ENCODE data around the gene GPR171. TPM values are rescaled to one million over a fixed set of nuclear protein-coding genes. Genes with fewer than 3 reads are reported as not detected.
"Not testable (repeated sequence)": the region's sequence is repeated elsewhere in the genome, so short reads cannot be mapped to it uniquely, and the experiment has no call there.

Gene GPR171
- total RNA-seq, 2 experiments from 2014 or later = 9.7 to 16.7 TPM

- Mint-ChIP-seq H3K27ac (no peak overlapping the region), H3K27me3 (no peaks in the 10 kb centered on the region), H3K4me1 (ENCODE audit: low read depth) (peaks cover 20% of the 10 kb centered on the region), H3K9me3 (no peaks in the 10 kb centered on the region), H3K36me3 (ENCODE audit: low read depth) (no peaks in the 10 kb centered on the region), H3K4me3 (no peak overlapping the region)
- Histone ChIP-seq H3K9me3 (ENCODE audit: control insufficient read depth in 1 of 2, insufficient read depth in 1 of 2, low read length in 2 of 2) (no peaks in the 10 kb centered on the region), H3K36me3 (ENCODE audit: insufficient read depth, low read length) (no peaks in the 10 kb centered on the region), H3K4me3 (ENCODE audit: low read length) (no peak overlapping the region), H3K27me3 (ENCODE audit: control insufficient read depth in 1 of 2, insufficient read depth in 2 of 2, low read length in 2 of 2) (no peaks in the 10 kb centered on the region), H3K27ac (ENCODE audit: low read depth in 1 of 2, low read length in 2 of 2) (no peak overlapping the region), H3K4me1 (ENCODE audit: insufficient read depth, low read length) (peaks cover 7% of the 10 kb centered on the region)
- POLR2A ChIA-PET = no interaction called here
- ATAC-seq (ENCODE audit: poor library complexity) = no peak
- intact Hi-C loops (cut with DNase I, micrococcal nuclease) = no loop called here
- no peak for DNase-seq
- TF ChIP-seq, protein P1, sequence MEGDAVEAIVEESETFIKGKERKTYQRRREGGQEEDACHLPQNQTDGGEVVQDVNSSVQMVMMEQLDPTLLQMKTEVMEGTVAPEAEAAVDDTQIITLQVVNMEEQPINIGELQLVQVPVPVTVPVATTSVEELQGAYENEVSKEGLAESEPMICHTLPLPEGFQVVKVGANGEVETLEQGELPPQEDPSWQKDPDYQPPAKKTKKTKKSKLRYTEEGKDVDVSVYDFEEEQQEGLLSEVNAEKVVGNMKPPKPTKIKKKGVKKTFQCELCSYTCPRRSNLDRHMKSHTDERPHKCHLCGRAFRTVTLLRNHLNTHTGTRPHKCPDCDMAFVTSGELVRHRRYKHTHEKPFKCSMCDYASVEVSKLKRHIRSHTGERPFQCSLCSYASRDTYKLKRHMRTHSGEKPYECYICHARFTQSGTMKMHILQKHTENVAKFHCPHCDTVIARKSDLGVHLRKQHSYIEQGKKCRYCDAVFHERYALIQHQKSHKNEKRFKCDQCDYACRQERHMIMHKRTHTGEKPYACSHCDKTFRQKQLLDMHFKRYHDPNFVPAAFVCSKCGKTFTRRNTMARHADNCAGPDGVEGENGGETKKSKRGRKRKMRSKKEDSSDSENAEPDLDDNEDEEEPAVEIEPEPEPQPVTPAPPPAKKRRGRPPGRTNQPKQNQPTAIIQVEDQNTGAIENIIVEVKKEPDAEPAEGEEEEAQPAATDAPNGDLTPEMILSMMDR (IDR thresholded peaks at IDR 0.05) = no peak
- CTCF ChIA-PET = interaction anchor here (0.6 to 1.2 kb wide), 2 partner anchors 65 to 67 kb away, joined by 3 to 5 read pairs; no protein-coding TSS in a partner anchor
Observed at GRCh38 chr3:151232991-151233390, 30.0 kb upstream of the GPR171 start.

DNA sequence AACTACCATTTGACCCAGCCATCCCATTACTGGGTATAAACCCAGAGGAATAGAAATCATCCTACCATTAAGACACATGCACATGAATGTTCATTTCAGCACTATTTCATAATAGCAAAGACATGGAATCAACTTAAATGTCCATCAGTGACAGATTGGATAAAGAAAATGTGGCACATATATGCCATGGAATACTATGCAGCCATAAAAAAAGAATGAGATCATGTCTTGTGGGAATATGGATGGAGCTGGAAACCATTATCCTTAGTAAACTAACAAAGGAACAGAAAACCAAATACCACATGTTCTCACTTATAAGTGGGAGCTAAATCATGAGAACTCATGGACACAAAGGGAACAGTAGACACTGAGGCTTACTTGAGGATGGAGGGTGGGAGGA lies 29.4 kb upstream of the GPR171 start:
- CTCF ChIA-PET = interaction anchor here (1.2 kb wide), 1 partner anchor 64 kb away, joined by 5 read pairs; no protein-coding TSS in a partner anchor
- H3K27me3 Mint-ChIP-seq; H3K4me3 ChIP-seq (ENCODE audit: low read length); H3K4me3 Mint-ChIP-seq; H3K27ac Mint-ChIP-seq; H3K36me3 Mint-ChIP-seq (ENCODE audit: low read depth); ATAC-seq (ENCODE audit: poor library complexity); H3K9me3 Mint-ChIP-seq; H3K27ac ChIP-seq (ENCODE audit: low read depth in 1 of 2, low read length in 2 of 2); H3K9me3 ChIP-seq (ENCODE audit: control insufficient read depth in 1 of 2, insufficient read depth in 1 of 2, low read length in 2 of 2); H3K27me3 ChIP-seq (ENCODE audit: control insufficient read depth in 1 of 2, insufficient read depth in 2 of 2, low read length in 2 of 2); intact Hi-C loops (cut with DNase I, micrococcal nuclease); H3K36me3 ChIP-seq (ENCODE audit: insufficient read depth, low read length); DNase-seq; POLR2A ChIA-PET: not testable (repeated sequence)
- peaks cover 12% of the 10 kb centered on the region for H3K4me1 ChIP-seq (ENCODE audit: insufficient read depth, low read length)
- H3K4me1 Mint-ChIP-seq (ENCODE audit: low read depth) = peaks cover 26% of the 10 kb centered on the region

GRCh38 chr3:151230646-151231045 lies 27.6 kb upstream of the GPR171 start:
- DNase-seq (peak in 3 of 14 experiments; percentile 32 to 50 (median 41)), ATAC-seq (ENCODE audit: poor library complexity) (no peak)
- intact Hi-C loops (cut with DNase I, micrococcal nuclease) = no loop called here
- TF ChIP-seq, protein P1 (IDR thresholded peaks at IDR 0.05) = no peak
- Histone ChIP-seq H3K4me1 (ENCODE audit: insufficient read depth, low read length) (peaks cover 24% of the 10 kb centered on the region), H3K36me3 (ENCODE audit: insufficient read depth, low read length) (no peaks in the 10 kb centered on the region), H3K9me3 (ENCODE audit: control insufficient read depth in 1 of 2, insufficient read depth in 1 of 2, low read length in 2 of 2) (no peaks in the 10 kb centered on the region), H3K27me3 (ENCODE audit: control insufficient read depth in 1 of 2, insufficient read depth in 2 of 2, low read length in 2 of 2) (no peaks in the 10 kb centered on the region), H3K4me3 (ENCODE audit: low read length) (no peak overlapping the region), H3K27ac (ENCODE audit: low read depth in 1 of 2, low read length in 2 of 2) (no peak overlapping the region)
- Mint-ChIP-seq H3K36me3 (ENCODE audit: low read depth) (no peaks in the 10 kb centered on the region), H3K4me1 (ENCODE audit: low read depth) (peaks cover 36% of the 10 kb centered on the region), H3K27ac (no peak overlapping the region), H3K27me3 (no peaks in the 10 kb centered on the region), H3K9me3 (no peaks in the 10 kb centered on the region), H3K4me3 (no peak overlapping the region)
- POLR2A ChIA-PET = interaction anchor here (1.0 kb wide), 1 partner anchor 48 kb away, joined by 3 read pairs; the partner anchor contains the start of gene P2RY14
- CTCF ChIA-PET = interaction anchor here (1.4 kb wide), 2 partner anchors 48 to 63 kb away, joined by 4 read pairs; partner anchors contain the start of gene P2RY14

DNA sequence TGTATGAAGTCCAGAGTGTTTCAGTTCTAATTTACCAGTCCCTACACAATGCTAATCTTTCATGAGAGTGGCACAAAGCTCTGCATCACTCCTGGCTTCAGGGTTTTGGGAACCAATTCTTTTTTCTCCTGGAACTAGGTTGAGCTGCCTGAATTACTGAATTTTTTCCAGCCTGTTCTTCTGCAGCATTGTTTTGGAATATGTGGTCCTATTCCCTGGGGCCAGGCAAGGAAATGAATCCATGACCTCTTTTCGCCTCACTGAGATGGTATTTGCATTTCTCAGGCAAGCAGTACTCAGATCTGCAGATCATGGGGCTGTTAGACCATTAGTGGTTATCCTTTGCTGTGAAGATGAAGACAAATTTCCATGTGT lies 25.6 kb upstream of the GPR171 start:
- no peaks in the 10 kb centered on the region for H3K36me3 Mint-ChIP-seq (ENCODE audit: low read depth)
- no peak overlapping the region for H3K4me3 Mint-ChIP-seq
- H3K9me3 Mint-ChIP-seq = no peaks in the 10 kb centered on the region
- TF ChIP-seq, protein P1 (IDR thresholded peaks at IDR 0.05) = no peak
- Histone ChIP-seq H3K9me3 (ENCODE audit: control insufficient read depth in 1 of 2, insufficient read depth in 1 of 2, low read length in 2 of 2) (no peaks in the 10 kb centered on the region), H3K27ac (ENCODE audit: low read depth in 1 of 2, low read length in 2 of 2) (no peak overlapping the region), H3K36me3 (ENCODE audit: insufficient read depth, low read length) (no peaks in the 10 kb centered on the region), H3K27me3 (ENCODE audit: control insufficient read depth in 1 of 2, insufficient read depth in 2 of 2, low read length in 2 of 2) (no peaks in the 10 kb centered on the region), H3K4me1 (ENCODE audit: insufficient read depth, low read length) (peaks cover 31% of the 10 kb centered on the region), H3K4me3 (ENCODE audit: low read length) (no peak overlapping the region)
- CTCF ChIA-PET = interaction anchor here (0.8 to 3.0 kb wide), 7 partner anchors 11 to 72 kb away, joined by 3 to 25 read pairs (median 4); no protein-coding TSS in a partner anchor
- no peak overlapping the region for H3K27ac Mint-ChIP-seq
- intact Hi-C loops (cut with DNase I, micrococcal nuclease) = loop anchor here (1.0 to 10.0 kb wide), 6 partner anchors 55 to 689 kb away; partner anchors contain the start of gene P2RY13 (in 1 of the 2)
- no peak for DNase-seq
- peaks cover 40% of the 10 kb centered on the region for H3K4me1 Mint-ChIP-seq (ENCODE audit: low read depth)
- POLR2A ChIA-PET = interaction anchor here (0.6 to 1.7 kb wide), 4 partner anchors 18 to 61 kb away, joined by 3 to 5 read pairs (median 4); no protein-coding TSS in a partner anchor
- no peaks in the 10 kb centered on the region for H3K27me3 Mint-ChIP-seq
- no peak for ATAC-seq (ENCODE audit: poor library complexity)

Data from CD4-positive, alpha-beta T cell (primary cell).